GM12801 (cell line): Measurements from ENCODE around the gene WASHC4.

ENCODE experiments used
- CTCF ChIP-seq: IDR thresholded peaks from one replicate; pipeline ENCODE4 v1.5.1; 2011; ENCODE audit warnings: control low read depth; ENCODE audit not compliant: insufficient read length; ENCODE audit errors: extremely low read depth

WASHC4 gene

GRCh38 chr12:105110851-105111250, 3.3 kb downstream of the WASHC4 start:
- no peak for TF ChIP-seq CTCF

GRCh38 chr12:105113094-105113493, 5.6 kb downstream of the WASHC4 start:
- no peak for TF ChIP-seq CTCF

DNA sequence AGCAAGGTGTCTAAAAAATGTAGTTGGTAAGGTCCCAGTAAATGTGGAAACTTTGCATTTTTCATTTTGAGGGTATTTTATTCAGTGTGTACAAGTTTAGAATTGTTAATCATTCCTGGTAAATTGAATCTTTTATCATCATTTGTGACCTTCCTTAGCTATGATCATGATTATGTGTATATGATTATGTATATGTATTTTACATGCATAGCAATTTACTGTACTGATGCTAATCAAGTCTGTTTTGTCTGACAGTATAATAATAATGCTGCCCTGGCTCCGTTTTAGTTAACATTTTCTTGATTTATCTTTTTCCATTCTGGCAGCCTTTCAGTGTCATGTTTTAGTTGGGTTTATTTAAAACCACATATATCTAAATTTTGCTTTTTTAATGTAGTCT, 9.4 kb downstream of the WASHC4 start:
- TF ChIP-seq CTCF = no peak

GRCh38 chr12:105120551-105120950, 13.0 kb downstream of the WASHC4 start:
- no peak for TF ChIP-seq CTCF

GRCh38 chr12:105138248-105138647, 30.7 kb downstream of the WASHC4 start:
- no peak for TF ChIP-seq CTCF

DNA sequence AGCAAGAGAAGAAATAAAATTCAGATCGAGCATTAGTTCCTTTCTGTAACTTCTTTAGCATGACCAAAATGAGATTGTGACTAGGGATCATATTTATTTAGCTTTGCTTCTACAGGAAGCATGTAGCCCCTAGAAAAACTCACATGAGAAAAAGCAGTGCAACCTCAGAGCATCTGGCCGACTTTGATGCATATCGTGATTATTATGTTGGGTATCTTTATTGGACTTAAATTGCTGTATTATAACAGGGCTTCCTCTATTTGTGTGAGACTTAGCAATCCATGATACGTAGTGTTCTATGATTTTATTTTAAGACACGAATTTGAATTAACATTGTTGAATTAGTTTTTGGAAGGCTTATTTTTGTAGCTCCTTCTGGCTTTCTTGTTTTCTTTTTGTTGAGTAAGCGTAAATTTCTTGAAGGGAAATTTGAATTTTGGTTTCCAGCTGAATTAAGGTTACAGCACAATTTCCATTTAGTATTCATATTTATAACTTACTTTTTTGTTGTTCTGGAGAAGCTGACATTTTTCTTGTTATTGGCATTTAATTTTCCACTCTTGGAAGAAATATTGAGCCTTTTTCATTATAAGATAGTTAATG, 33.9 kb downstream of the WASHC4 start:
- no peak for TF ChIP-seq CTCF

DNA sequence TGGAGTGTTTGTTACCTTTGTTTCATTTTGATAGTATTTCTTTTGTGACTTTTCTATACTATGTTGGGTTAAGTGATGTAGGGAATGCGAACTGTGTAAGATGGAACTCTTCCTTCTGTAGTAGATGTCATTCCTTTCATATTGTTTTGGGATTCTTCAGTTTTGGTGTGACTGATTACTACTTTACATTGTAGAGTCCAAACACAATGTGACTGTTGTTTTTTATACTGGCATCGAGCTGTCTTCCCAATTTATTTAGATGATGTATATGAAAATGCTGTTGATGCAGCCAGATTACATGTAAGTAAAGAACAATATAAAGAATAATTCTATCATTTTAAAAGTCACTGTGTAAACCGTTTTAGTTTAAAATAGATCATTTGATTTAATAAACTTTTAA, 34.7 kb downstream of the WASHC4 start:
- TF ChIP-seq CTCF = no peak
